ENCODE data around the gene CELF6.

DNA sequence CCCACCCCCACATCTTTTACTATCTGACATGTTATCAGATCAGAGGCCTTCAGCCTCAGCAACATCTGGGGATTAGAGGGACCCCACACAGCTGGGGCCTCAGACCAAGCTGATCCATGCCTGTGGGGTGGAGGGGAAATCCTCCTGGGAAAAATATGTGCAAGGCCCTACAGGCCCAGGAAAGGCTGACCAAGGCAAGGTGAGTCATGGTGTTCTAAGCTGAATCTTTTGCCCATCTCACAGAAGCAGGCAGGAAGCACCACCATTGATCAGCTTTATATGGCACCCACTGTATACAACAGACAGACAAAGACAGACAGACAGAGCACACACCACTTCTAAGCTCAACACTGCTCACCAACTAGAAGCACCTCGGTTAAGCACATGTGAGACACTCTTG lies 35.2 kb downstream of the CELF6 start:
- TF ChIP-seq, protein P1, sequence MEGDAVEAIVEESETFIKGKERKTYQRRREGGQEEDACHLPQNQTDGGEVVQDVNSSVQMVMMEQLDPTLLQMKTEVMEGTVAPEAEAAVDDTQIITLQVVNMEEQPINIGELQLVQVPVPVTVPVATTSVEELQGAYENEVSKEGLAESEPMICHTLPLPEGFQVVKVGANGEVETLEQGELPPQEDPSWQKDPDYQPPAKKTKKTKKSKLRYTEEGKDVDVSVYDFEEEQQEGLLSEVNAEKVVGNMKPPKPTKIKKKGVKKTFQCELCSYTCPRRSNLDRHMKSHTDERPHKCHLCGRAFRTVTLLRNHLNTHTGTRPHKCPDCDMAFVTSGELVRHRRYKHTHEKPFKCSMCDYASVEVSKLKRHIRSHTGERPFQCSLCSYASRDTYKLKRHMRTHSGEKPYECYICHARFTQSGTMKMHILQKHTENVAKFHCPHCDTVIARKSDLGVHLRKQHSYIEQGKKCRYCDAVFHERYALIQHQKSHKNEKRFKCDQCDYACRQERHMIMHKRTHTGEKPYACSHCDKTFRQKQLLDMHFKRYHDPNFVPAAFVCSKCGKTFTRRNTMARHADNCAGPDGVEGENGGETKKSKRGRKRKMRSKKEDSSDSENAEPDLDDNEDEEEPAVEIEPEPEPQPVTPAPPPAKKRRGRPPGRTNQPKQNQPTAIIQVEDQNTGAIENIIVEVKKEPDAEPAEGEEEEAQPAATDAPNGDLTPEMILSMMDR (IDR thresholded peaks at IDR 0.05; ENCODE audit: poor library complexity) = no peak
- no peak for TF ChIP-seq EZH2 (IDR thresholded peaks at IDR 0.05; ENCODE audit: borderline replicate concordance)
